ENCODE results near the gene TRIM14. TPM values are rescaled to one million over a fixed set of nuclear protein-coding genes. Genes with fewer than 3 reads are reported as not detected.

TRIM14 gene
- total RNA-seq, 1 donor from 2014 or later: 1.8 TPM

GRCh38 chr9:98146101-98146991, 27.3 kb upstream of the TRIM14 start:
- DNase-seq (ENCODE audit: low read depth) (peak; percentile 91), FAIRE-seq (peak; percentile 40)
- TF ChIP-seq, protein P1, sequence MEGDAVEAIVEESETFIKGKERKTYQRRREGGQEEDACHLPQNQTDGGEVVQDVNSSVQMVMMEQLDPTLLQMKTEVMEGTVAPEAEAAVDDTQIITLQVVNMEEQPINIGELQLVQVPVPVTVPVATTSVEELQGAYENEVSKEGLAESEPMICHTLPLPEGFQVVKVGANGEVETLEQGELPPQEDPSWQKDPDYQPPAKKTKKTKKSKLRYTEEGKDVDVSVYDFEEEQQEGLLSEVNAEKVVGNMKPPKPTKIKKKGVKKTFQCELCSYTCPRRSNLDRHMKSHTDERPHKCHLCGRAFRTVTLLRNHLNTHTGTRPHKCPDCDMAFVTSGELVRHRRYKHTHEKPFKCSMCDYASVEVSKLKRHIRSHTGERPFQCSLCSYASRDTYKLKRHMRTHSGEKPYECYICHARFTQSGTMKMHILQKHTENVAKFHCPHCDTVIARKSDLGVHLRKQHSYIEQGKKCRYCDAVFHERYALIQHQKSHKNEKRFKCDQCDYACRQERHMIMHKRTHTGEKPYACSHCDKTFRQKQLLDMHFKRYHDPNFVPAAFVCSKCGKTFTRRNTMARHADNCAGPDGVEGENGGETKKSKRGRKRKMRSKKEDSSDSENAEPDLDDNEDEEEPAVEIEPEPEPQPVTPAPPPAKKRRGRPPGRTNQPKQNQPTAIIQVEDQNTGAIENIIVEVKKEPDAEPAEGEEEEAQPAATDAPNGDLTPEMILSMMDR (IDR thresholded peaks at IDR 0.05; ENCODE audit: insufficient read depth, low read length, severe bottlenecking): no peak
- Histone ChIP-seq H3K27me3 (ENCODE audit: control insufficient read depth, insufficient read depth, low read length) (no peaks in the 10 kb centered on the region), H3K4me3 (ENCODE audit: low read depth, low read length) (no peak overlapping the region), H3K36me3 (ENCODE audit: control insufficient read depth, insufficient read depth, low read length) (peaks cover 4% of the 10 kb centered on the region)

GRCh38 chr9:98144631-98145030, 25.6 kb upstream of the TRIM14 start:
- Histone ChIP-seq H3K4me3 (ENCODE audit: low read depth, low read length) (no peak overlapping the region), H3K27me3 (ENCODE audit: control insufficient read depth, insufficient read depth, low read length) (no peaks in the 10 kb centered on the region), H3K36me3 (ENCODE audit: control insufficient read depth, insufficient read depth, low read length) (peaks cover 4% of the 10 kb centered on the region)
- no peak for FAIRE-seq
- TF ChIP-seq, protein P1 (IDR thresholded peaks at IDR 0.05; ENCODE audit: insufficient read depth, low read length, severe bottlenecking): no peak
- no peak for DNase-seq (ENCODE audit: low read depth)

- no peak overlapping the region for H3K4me3 ChIP-seq (ENCODE audit: low read depth, low read length)
- H3K27me3 ChIP-seq (ENCODE audit: control insufficient read depth, insufficient read depth, low read length): no peaks in the 10 kb centered on the region
- DNase-seq (ENCODE audit: low read depth) (peak; percentile 42), FAIRE-seq (no peak)
- TF ChIP-seq, protein P1 (IDR thresholded peaks at IDR 0.05; ENCODE audit: insufficient read depth, low read length, severe bottlenecking): no peak
- peaks cover 2% of the 10 kb centered on the region for H3K36me3 ChIP-seq (ENCODE audit: control insufficient read depth, insufficient read depth, low read length)
These were observed 25.1 kb upstream of the TRIM14 start for GRCh38 chr9:98144076-98144475.

DNA sequence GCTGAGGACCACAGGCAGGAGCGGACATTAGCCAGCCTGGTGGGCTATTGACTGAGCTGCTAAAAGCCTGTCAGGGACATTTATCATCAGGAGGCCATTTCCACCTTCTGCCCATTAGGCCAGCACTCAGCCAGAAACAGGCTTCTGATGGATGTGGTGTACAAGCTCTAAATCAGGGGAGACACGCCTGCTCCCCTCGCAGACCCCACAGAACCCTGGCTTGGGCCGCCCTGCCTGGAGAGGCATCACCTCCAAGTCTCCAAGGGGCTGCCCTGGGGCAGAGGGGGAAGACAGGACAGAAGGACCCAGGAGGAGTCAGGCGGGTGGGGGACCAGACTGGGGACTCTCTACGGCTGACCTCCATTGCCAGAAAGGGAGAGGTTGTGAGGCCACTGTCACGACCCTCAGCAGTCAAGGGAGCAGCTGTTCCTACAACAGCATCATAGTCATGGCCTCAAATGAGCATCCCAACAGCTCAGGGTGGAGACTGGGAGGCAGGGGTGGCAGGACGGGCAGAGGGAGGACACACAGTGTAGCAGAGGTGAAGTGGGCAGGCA, 24.0 kb upstream of the TRIM14 start:
- Histone ChIP-seq H3K27me3 (ENCODE audit: control insufficient read depth, insufficient read depth, low read length) (no peaks in the 10 kb centered on the region), H3K36me3 (ENCODE audit: control insufficient read depth, insufficient read depth, low read length) (peaks cover 2% of the 10 kb centered on the region), H3K4me3 (ENCODE audit: low read depth, low read length) (no peak overlapping the region)
- FAIRE-seq (no peak), DNase-seq (ENCODE audit: low read depth) (no peak)
- TF ChIP-seq, protein P1 (IDR thresholded peaks at IDR 0.05; ENCODE audit: insufficient read depth, low read length, severe bottlenecking): no peak

- DNase-seq (ENCODE audit: low read depth): peak; percentile 65
- TF ChIP-seq, protein P1 (IDR thresholded peaks at IDR 0.05; ENCODE audit: insufficient read depth, low read length, severe bottlenecking): no peak
- no peaks in the 10 kb centered on the region for H3K27me3 ChIP-seq (ENCODE audit: control insufficient read depth, insufficient read depth, low read length)
- peaks cover 5% of the 10 kb centered on the region for H3K36me3 ChIP-seq (ENCODE audit: control insufficient read depth, insufficient read depth, low read length)
- H3K4me3 ChIP-seq (ENCODE audit: low read depth, low read length): no peak overlapping the region
- no peak for FAIRE-seq
These were observed 23.3 kb upstream of the TRIM14 start for GRCh38 chr9:98142182-98142907.

All from bronchial epithelial cell (primary cell).